ENCODE data around the gene SOX6.

Gene SOX6

DNA sequence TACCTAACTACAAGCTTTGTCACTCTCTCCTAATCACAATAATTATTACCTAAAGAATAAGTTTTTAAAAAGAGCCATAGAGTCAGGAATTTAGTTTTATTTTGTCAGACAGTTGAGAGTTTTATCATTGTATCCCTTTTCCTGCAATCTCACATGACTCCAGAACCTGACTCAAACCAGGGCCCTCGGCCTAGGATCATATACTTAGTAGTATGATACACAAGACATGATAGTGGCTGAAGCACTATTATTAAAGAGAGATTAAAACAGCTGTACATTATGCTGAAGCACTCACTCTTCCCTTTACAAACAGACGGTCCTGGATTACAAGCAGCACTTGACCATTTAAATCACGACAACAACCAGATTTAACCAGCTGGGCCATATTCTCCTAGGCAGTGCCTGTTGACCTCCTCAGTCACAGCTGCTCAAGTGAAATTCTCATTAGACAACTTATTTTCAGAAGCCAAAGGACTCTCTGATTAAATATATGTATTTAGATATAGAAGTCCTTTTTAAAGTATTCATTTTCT is 44.0 kb downstream of the SOX6 start:
- DNase-seq: no peak

DNA sequence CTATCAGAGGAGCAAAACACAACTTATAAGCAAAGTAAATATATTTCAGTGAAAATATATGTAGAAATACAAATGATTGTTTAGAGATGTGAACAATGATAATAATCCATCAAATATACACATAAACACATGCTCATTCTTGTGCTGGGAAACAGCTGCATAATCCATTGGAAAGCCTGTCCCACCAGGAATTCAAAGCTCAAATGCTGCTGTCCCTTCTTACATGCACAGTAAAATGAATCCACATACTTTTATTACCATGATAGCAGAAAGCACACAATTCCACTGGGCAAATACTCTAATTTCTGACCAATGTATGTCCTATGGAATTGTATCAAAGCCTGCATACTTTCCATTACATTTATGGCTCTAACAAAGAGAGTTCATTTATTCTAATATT is 44.5 kb downstream of the SOX6 start:
- DNase-seq: no peak

DNA sequence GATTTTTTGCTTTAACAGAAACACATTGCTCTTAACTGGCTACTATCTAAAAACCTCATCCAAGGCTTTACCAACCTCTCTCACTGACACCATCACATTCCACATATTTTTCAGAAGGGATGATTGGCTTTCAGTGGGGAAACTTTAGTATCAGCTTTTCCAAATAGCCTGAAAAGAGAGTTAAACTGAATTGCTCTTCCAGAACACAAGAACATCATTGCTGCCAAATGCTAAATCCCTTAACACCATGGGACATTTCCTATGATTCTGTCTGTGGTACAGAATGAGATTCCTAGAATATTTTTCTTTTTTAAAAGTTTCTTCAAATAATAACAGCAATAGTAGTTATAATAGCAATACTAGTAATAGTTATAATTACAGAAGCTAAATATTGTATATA is 45.4 kb downstream of the SOX6 start:
- no peak for DNase-seq

DNA sequence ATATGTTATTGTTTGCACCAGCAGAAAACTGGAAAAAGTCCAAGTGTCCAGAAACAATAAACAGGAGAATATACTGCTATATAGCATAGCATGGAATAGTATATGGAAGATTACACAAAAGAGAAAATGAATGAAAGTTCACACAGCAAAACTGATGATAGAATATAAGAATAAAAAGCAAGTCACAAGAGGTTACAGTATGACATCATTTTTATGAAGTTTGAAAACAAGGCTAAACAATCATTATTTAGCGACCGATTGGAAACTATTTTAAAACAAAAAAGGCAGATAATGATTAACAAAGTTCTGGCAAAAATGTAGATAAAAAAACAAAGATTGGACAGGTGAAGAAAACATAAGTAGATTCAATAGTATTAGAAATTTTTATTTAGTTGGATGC is 47.1 kb downstream of the SOX6 start:
- no peak for DNase-seq

DNA sequence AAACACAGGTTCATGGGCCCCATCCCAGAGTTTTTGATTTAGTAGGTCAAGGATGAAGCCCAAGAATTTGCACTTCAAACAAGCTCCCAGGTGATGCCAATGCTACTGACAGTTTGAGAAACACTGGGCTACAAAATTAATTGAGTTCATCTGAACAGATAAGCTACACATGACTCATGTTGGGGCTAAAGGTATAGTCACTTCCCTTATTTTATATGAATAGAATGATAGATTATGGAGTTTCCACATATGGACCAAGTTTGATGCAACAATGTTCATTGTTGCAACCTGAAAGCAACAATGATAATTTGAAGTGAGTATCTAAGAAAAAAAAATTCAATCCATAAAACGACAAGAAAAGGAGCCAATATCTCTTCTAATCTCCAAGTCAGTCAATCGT is 54.9 kb downstream of the SOX6 start:
- no peak for DNase-seq

DNA sequence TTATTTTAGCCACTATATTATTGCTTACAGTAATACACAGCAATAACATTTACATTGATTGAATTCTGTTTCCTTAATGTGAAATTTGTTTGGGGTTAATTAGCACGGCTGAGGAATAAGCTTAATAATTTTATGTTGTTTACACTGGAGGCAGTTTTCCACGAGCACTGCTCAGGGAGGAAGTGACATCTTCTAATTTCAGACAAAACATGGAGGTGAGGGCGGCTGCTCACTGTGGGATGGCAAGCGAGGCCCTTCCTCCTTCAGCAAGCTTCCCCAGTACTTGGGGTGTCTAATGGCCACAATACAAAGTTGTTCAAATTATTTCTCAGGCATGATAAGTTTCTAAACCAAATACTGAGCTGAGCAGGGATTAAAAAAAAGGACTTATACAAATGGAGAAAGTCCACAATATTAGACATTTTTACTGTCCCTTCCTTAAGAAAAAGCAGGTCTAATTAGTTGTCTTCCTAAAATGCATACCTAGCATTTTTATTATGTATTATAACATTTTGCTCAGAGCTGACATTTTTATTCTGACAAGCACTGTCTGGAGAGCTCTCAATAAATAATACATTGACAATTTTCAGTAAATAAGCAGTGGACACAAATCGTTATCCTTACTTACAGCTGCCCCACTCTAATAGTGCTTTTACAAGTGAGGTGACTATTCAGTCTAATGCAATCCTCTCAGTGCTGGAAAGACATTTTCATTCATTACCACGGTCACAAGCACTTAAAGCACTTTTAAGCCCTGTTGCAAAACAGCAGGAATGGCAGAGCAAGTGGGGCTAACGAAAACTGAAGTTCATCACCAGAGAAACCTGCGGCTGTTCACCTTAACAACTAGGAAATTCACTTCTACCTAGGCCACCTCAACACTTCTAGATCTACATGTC is 56.2 kb downstream of the SOX6 start:
- no peak for DNase-seq

DNA sequence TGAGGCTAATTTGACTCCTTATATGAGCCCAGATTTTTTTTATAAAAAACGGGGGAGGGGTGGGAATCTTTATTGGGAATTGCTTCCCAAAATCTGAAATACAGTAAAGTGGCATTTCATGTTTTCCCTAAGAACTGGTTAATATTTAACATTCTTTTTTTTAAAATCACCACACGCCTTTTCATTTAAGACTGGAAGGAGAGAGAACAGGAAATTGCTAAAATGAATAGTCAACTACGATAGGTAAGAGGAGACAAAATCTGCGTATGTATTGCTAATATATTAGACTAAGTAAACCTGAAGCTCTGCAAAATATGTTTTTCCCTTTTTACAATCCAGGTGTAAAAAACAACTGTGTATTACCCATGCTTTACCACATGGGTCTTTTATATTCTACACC is 57.0 kb downstream of the SOX6 start:
- DNase-seq: no peak

DNA sequence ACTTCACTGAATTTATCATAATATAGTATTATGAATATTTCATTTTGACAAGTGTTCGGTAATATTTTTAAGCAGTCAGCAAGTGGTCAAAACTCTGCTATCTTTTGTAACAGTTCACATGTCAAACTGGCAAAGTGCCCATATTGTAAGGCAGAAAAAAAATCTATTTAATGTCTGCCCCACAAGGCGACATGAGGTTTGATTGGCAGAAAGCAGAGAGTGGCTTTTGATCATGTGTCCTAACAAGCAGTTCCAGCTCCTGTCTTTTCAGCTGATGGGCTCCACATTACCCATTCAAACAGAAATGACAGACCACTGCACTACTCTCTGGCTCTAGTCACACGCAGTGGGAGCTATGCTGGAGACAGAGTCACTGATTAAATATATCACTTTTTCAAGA is 59.0 kb downstream of the SOX6 start:
- no peak for DNase-seq

DNA sequence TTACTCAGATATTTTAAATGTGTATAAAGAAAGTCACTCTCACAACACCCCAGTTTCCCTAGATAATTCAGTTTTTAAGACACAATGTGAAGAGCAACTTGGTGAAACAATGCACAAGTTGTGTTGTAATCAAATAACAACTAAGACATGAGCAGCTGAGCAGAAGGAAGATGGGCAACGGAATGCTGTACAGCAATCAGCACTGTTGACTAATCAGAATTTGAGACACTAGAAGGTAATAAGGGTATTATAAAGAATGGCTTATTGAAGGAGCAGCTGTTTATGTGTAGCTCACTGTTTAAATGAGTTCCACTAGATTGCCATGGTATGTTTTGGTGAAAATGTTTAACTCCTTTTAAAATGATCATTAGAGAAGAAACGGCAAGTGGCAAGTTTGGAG is 60.1 kb downstream of the SOX6 start:
- DNase-seq: no peak

DNA sequence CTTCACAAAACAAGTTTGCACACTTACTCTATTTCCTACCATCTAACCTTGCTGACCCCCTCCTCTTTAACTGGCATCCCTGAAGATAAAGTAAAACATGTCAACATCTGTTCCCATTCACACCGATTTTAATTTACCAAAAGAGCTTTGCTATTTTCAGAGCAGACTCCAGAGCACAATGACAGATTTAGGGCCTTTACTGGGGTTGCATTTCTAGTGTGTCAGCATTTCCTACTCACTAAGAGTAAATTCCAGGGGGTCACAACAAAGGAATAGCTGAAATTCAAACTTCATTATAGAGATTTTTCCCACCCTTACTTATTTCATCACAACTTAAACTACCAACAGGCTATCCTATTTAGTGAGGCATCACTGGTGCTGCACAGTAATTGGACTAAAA is 60.8 kb downstream of the SOX6 start:
- DNase-seq: no peak

DNA sequence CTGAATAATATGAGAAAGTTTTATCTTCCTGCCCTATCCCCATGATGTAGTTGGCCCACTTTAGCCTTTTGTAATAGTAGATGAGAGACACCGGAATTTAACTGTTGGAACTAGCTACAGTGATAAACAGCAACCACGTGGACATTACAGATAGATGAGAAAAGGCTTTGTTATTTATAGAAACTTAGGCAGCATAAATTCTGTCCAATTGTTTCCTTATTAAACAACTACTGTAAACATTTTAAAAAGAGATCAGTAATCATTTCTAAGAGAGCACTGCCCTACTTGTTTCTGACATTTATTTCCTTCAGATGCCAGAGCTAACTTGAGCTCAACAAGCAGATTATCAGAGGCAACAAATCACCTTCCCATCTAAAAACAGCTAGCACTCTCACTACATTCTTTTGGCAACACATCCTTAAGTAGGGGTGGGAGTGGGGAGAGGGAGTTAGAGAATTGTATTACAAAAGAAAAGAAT is 63.1 kb downstream of the SOX6 start:
- no peak for DNase-seq

DNA sequence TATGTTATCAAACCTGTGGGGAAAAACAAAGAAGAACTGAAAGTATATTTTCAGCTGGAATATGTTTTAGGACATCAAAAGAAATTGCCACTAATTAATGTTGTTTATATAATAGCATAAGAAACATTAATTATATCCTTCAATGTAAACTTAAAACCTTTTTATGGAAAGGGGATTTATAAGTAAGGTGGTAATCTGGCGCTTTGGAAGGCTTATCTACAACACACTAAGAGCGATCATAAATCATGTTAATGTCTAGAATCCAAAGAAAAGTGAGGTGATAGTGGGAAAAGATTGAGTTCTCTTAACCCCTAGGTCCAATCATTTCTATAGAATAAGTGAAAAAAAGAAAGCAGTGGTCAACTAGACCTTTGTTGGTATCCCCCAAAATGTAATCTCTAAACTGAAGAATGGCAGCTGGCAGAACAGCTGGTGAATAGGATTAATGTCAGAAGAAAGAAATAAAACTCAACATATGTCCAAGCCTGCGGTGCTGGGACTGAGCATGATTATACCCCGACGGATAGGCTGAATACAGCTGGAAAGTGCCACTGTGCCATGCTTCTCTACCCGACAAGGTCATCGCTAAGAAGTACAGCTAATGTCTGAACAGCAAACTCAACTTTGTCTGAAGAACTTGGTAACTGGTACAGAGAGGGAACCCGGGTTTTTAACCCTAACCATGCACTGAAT is 64.0 kb downstream of the SOX6 start:
- peak; percentile 44 for DNase-seq

DNA sequence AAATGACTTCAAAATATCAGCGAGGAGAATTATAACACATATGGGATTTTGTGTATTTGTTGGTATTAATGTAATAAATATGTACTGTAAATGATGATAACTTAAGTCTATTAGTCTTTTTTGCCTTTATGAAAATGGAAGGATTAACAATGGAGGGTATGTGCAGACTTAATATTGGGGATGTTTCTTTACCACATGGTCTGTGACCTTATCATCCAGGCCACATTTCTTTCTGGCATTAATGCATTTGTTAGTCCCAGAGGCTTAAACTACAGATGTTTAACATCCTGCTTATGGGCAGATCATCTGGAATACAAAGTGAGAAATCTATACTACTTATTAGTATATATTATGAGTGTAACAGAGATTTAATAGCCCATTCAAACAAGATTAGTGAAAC is 64.6 kb downstream of the SOX6 start:
- DNase-seq: no peak

DNA sequence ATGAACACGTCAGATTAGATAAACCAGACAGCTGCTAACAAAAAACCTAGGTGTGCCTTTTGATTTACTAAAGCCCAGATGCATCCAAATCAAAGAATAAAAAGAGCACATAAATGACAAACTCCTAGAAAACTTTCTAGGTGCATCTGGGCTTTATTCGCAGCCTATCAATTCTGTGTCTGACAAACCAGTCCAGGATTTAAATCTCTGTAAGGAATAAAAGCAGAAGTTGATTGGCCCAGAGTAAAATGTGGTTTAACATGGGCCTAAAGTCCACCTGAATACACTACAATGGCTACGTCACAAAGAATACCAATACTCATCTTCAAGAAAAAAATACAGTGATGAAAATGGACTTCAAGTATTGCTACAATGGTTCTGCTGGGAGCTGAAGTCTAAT is 66.8 kb downstream of the SOX6 start:
- DNase-seq: no peak

DNA sequence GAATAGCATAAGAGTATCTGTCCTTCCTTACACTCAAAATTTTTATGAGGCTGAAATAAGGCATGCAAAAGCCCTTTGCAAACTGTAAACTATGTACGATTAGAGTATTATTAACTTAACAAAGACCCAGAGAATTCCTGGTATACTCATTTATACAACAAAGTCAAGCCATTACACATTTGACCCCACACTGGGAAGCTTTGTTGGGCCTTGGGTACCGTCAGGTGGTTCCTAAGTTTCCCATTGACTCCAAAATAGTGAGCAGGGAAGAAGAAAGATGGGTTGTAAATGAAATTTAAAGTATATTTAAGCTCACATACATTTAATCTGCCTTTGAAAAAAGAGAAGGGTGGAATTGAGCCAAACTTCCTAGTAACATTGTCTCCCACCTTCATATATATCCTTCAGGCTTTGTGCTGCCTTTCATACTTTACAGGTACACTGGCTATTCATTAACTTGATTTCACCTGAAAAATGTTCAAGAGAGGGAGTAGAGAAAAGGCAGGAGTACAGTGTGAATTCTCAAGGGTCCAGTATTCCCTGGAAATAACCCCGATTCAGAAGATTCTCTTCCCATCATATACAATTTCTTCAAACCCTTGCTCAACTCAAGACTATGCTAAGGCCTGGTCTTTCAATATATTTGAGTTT is 68.6 kb downstream of the SOX6 start:
- no peak for DNase-seq

DNA sequence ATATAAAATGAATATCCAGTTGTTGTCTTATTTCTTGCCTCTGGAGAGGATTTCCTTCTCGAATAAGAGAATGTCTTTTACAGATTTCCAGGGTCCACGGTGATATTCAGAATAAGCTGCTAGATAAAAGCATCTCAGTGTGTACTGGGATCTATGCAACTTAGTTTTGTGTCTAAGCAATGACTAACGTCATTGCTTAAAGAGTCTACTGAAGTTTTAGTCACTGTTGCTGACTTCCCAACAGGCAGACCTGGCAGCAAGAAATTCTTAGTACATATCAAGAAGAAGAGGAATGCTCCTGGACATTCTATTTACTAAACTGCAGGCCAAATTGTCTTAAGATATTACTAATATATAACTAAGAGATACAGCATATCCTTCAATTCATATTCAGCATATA is 70.3 kb downstream of the SOX6 start:
- DNase-seq: no peak

DNA sequence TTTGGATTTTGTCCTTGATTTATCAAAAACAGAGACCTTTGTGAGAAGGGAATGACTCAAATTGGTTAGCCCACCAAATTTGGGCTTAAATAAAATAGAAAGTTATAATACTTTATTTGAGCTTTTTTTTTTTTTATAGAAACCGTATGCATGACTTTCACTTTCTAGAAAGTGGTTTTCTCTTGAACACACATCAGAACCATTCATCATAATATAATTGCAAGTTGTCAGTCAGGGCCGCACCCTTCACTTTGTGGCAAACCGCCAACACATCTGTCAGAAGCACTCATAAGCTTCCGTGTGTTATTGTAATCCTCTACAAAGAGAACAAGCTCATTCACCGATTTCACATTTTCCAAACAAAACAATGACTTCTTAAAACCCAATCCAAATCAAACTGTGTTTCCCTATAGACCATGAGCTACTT is 76.1 kb downstream of the SOX6 start:
- peak; percentile 61 for DNase-seq

DNA sequence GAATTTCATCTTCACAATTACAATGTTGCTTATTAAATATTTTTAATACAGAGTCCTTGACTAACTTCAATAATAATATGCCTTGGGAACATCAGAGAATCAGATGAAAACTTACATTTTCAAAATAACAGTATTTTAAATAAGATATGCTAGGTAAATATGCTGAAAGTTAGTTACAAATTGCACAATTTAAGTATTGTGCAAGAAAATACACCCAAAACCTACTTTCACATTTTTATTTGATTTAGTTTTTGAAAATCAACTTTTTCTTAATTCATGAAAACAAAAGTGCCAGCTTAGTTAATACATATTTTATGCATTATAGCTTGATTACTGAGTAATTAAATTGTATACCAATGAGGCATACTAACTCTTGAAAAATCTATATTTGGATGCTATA is 76.8 kb downstream of the SOX6 start:
- DNase-seq: no peak

DNA sequence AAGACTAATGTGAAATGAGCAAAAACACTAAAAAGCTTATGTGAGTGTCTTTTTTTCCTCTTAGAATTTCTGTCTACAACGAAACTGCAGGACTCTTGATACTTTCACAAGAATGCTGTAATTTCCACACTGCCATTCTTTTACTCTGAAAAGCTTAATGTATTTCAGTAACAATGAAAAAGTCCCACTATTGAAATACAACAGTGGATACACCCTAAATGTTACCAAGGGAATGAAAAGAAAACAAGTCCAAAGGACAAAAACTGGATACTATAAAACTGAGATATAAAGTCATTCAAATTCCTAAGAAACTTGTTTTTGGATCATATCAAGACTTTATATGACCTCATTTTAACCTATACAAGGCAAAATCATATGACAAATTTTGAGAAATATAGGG is 77.4 kb downstream of the SOX6 start:
- no peak for DNase-seq

DNA sequence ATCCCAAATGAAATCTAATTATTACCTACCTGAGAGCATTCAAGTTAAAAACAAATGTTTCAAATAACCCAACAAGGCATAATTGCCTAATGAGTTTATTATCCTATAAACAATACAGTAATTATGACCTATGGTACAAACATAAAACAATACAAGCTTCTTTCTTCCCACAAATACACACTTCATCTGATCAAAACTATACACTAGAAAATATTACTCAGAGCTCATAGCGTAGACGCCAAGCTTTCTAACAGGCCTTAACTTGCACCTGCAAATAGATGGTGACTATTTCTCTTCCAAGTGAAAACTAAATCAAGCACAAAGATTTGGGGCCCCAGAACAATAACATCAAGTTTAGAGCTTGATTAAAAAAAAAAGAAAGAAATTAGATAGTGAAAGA is 78.1 kb downstream of the SOX6 start:
- no peak for DNase-seq

DNA sequence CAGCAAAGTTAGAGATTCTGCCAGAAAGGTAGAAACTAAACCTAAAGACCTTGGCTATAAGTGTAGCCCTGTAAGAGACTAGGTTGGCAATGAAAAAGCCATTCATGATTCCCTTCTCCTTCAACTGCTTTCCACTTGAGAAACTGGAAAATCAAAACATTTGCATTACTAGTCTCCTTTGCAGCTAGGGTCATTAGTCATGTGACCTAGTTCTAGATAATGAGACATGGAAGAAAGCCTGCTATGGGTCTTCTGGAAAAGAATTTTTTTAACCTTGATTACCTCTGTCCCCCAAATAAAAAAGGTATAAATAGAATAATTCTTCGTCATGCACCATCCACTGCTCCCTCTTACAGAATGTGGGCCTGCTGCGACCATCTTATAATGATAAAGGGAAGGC is 80.1 kb downstream of the SOX6 start:
- no peak for DNase-seq

DNA sequence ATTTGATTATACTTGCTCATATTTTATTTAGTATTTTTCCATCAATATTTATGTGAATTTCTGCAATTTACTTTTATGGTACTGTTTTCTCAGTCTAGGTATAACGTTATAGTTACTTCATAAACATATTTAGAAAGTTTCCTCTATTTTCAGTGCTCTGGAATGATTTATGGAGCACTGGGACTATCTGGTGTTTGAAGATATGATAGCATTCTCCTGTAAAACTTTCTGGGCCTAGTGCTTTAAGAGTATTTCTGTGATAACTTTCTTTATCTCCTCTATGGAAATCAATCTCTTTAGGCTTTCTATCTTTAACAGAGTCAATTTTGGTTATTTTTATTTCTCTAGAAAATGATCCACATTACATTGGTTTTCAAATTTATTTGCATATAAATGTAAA is 85.1 kb downstream of the SOX6 start:
- DNase-seq: no peak

DNA sequence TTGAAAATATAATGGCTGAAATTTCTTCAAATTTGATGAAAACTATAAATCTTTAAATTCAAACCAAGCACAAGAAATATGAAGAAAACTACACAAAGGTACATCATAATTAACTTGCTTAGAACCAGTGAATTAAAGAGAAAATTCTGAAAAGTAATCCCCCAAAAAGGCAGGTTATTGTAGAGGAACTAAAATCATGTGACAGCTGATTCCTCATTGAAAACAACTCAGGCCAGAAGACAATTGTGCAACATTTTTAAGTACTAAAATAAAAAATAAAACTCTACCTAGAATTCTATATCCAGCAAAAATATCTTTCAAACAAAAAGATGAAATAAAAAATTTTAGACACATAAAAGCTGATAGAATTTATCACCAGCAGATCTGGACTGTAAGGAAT is 90.3 kb downstream of the SOX6 start:
- DNase-seq: no peak

DNA sequence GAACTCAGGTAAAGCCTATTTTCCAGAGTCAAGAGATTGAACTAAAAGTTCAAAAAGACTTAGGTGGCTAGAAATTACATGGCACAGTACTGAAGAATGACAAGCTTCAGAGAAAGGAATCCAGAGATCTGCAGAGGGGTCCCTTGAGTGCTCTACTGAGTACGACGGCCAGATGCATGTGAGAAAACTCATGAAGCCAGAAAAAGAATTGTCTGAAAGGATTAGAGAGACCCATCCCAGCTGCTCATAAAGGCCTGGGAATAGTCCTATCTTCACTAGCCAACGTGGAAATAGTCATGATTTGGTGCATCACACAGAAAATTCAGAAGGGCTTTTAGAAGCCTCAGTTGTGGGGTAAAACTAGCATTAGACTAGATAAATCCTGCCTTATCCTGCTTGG is 91.3 kb downstream of the SOX6 start:
- no peak for DNase-seq

Data from left hindlimb (tissue), 1 donor.